Upper lobe of right lung (tissue), 1 donor: Measurements from ENCODE around the gene TMEM209. TPM values are rescaled to one million over a fixed set of nuclear protein-coding genes. Genes with fewer than 3 reads are reported as not detected.

ENCODE experiments used
- ATAC-seq: fragments of 200-7000 bp; cut with Tn5 transposase; one replicate; pipeline ENCODE4 v1.9.1; 2020; ENCODE audit warnings: mild to moderate bottlenecking, moderate library complexity
- DNase-seq: peaks from one replicate; pipeline ENCODE4 v3.0.0-alpha.2; 2020
- H3K27ac ChIP-seq: fragments of 200-600 bp; one replicate; pipeline ENCODE4 v1.8.0; 2022
- H3K27me3 ChIP-seq: fragments of 200-600 bp; one replicate; pipeline ENCODE4 v1.8.0; 2022; ENCODE audit warnings: mild to moderate bottlenecking
- H3K36me3 ChIP-seq: fragments of 200-600 bp; one replicate; pipeline ENCODE4 v1.8.0; 2022
- H3K4me1 ChIP-seq: fragments of 200-600 bp; one replicate; pipeline ENCODE4 v1.8.0; 2022
- H3K4me3 ChIP-seq: fragments of 200-600 bp; one replicate; pipeline ENCODE4 v1.8.0; 2022; ENCODE audit warnings: mild to moderate bottlenecking
- H3K9me3 ChIP-seq: fragments of 200-600 bp; one replicate; pipeline ENCODE4 v1.8.0; 2022
- CTCF ChIP-seq: fragments of 200-600 bp; IDR thresholded peaks from one replicate; pipeline ENCODE4 v1.8.0; 2022; ENCODE audit warnings: antibody characterized with exemption
- intact Hi-C: fragments of 100-400 bp; cut with DNase I; formaldehyde crosslinking; loops from one replicate; pipeline ENCODE4 v1.11.0; 2022
- total RNA-seq: library from RNA; stranded (reverse); fragmentation: NEBNext Ultra II Directional; extraction: Animal tissue kit (Norgen Biotek cat#: 25700); gene quantifications from one replicate; pipeline ENCODE4 v1.2.1, GENCODE V29; 2021
- donor health status: DM: no; HTN: yes; CAD: no; lungs with severe emphysema.

Gene TMEM209
- total RNA-seq, 1 donor from 2014 or later: 18.3 TPM

DNA sequence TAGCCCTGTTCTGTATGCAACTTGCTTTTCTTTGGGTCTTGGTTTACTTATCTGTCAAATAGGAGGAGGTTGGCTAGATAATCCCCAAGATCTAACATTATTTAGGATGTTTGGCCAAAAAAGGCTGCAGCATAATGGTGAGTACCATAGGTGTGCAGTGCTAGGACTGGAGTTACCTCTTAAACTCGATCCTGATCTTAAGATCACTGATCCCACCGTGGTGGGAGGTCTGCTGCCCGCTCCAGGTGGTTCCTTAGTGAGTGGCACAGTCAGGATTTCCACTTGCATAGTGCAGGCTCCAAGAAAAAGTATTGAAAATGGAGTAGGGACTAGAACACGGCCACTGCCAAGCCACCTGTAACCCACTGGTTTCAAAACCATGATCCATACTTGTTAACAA, 68.0 kb downstream of the TMEM209 start:
- Histone ChIP-seq H3K27ac (no peak overlapping the region), H3K27me3 (no peaks in the 10 kb centered on the region), H3K36me3 (peaks cover 31% of the 10 kb centered on the region), H3K4me1 (peaks cover 4% of the 10 kb centered on the region), H3K9me3 (no peaks in the 10 kb centered on the region), H3K4me3 (no peak overlapping the region)
- TF ChIP-seq CTCF: no peak
- DNase-seq: no peak
- no peak for ATAC-seq
- intact Hi-C loops: no loop called here

DNA sequence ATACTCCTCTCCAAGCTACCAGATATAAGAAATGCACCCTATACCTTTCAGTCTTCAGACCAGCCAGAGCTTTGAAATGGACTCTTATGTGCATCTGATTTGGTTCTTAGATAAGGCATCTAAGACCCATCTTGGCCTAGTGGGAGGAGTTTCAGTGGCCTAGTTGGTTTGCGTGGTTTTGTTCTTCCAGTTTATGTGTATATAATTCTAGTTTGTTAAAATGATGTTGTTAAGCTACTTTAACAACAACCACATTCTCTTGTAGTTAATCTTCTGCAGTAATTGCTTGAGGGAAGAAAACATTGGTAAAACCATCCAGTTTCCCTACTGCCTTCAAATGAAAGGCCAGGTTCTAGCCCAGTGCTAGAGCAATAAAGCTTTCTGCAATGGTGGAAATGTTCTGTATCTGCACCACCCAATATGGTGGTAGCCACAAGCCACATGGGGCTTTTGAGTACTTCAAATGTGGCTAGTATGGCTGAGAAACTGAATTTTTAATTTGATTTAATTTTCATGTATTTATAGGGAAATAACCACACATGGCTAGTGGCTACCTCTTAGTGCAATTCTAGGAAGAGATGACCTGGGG, 68.5 kb downstream of the TMEM209 start:
- intact Hi-C loops: no loop called here
- H3K4me1 ChIP-seq: no peaks in the 10 kb centered on the region
- no peak overlapping the region for H3K4me3 ChIP-seq
- no peaks in the 10 kb centered on the region for H3K27me3 ChIP-seq
- DNase-seq (no peak), ATAC-seq (no peak)
- H3K36me3 ChIP-seq: peaks cover 36% of the 10 kb centered on the region
- H3K27ac ChIP-seq: no peak overlapping the region
- no peaks in the 10 kb centered on the region for H3K9me3 ChIP-seq
- TF ChIP-seq CTCF: no peak

- no peaks in the 10 kb centered on the region for H3K9me3 ChIP-seq
- no peak for TF ChIP-seq CTCF
- no peaks in the 10 kb centered on the region for H3K4me1 ChIP-seq
- peaks cover 48% of the 10 kb centered on the region for H3K36me3 ChIP-seq
- no peak overlapping the region for H3K27ac ChIP-seq
- intact Hi-C loops: no loop called here
- ATAC-seq: no peak
- no peaks in the 10 kb centered on the region for H3K27me3 ChIP-seq
- no peak overlapping the region for H3K4me3 ChIP-seq
- no peak for DNase-seq
These were observed 69.7 kb downstream of the TMEM209 start for GRCh38 chr7:130135208-130136205.

DNA sequence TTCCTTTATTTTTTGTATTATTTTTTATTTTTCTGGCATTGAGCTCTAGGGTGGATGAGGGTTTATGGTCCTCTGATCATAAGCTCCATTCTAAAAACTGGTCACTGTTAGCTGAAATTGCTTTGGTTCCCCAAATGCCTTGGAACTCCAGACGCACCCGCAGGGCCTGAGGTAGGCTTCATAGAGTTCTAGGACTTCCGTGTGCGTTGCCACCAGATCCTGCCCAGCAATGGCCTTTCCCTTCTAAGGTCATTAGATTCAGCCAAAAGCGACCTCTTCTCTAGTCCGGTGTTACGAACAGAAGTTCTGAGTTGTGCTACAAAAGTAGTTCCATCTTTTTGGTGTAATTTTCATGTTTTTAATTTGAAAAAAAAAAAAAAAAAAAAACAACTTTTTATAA, 70.5 kb downstream of the TMEM209 start:
- intact Hi-C loops: no loop called here
- no peak for TF ChIP-seq CTCF
- H3K4me1 ChIP-seq: no peaks in the 10 kb centered on the region
- H3K27ac ChIP-seq: no peak overlapping the region
- no peaks in the 10 kb centered on the region for H3K27me3 ChIP-seq
- no peak overlapping the region for H3K4me3 ChIP-seq
- no peaks in the 10 kb centered on the region for H3K9me3 ChIP-seq
- H3K36me3 ChIP-seq: peaks cover 54% of the 10 kb centered on the region
- ATAC-seq (no peak), DNase-seq (no peak)

GRCh38 chr7:130134106-130134636, 71.0 kb downstream of the TMEM209 start:
- TF ChIP-seq CTCF: no peak
- Histone ChIP-seq H3K36me3 (peaks cover 60% of the 10 kb centered on the region), H3K4me1 (no peaks in the 10 kb centered on the region), H3K9me3 (no peaks in the 10 kb centered on the region), H3K27me3 (no peaks in the 10 kb centered on the region), H3K27ac (no peak overlapping the region), H3K4me3 (no peak overlapping the region)
- intact Hi-C loops: no loop called here
- ATAC-seq (no peak), DNase-seq (no peak)
